Keratinocyte (primary cell): ENCODE measurements around the gene LEKR1.

ENCODE experiments used
- EZH2 ChIP-seq: IDR thresholded peaks from one replicate; pipeline ENCODE4 v1.6.1; 2012; ENCODE audit warnings: inconsistent platforms, mild to moderate bottlenecking, low read length, moderate library complexity
- TF ChIP-seq, protein P1 (sequence below), 3 experiments: IDR thresholded peaks in 1 of 3; conservative IDR thresholded peaks in 1 of 3; optimal IDR thresholded peaks in 1 of 3; 2 replicates in 2 of 3; 3 replicates in 1 of 3; pipeline versions ENCODE3 to v1.5.1; 2011; ENCODE audit warnings: low read length in 3 of 3, mild to moderate bottlenecking in 3 of 3, moderate library complexity in 2 of 3, control low read depth in 1 of 3, inconsistent platforms in 1 of 3; ENCODE audit not compliant: insufficient read depth in 2 of 3; ENCODE audit errors: extremely low read depth in 1 of 3

DNA sequence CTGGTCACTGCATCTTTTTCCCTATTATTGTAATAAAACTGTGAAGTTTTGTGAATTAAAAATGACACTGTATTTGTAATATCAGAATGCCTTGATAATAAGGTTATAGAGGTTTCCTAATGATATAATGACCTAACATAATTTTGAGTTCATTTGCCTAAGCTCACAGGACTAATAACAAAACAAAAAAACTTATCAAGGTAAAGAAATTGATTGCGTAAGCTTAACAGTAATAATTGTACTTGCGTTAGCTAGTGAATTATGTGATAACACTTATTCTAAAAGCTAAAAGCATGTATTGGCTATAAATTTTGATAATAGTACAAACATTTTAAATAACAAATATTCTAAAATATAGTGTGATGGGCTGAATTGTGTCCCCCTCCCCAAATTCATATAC, 112.6 kb downstream of the LEKR1 start:
- TF ChIP-seq, protein P1, sequence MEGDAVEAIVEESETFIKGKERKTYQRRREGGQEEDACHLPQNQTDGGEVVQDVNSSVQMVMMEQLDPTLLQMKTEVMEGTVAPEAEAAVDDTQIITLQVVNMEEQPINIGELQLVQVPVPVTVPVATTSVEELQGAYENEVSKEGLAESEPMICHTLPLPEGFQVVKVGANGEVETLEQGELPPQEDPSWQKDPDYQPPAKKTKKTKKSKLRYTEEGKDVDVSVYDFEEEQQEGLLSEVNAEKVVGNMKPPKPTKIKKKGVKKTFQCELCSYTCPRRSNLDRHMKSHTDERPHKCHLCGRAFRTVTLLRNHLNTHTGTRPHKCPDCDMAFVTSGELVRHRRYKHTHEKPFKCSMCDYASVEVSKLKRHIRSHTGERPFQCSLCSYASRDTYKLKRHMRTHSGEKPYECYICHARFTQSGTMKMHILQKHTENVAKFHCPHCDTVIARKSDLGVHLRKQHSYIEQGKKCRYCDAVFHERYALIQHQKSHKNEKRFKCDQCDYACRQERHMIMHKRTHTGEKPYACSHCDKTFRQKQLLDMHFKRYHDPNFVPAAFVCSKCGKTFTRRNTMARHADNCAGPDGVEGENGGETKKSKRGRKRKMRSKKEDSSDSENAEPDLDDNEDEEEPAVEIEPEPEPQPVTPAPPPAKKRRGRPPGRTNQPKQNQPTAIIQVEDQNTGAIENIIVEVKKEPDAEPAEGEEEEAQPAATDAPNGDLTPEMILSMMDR (optimal IDR thresholded peaks at IDR 0.05 in 1 of 3, IDR thresholded peaks at IDR 0.05 in 1 of 3, conservative IDR thresholded peaks at IDR 0.05 in 1 of 3; ENCODE audit: extremely low read depth in 1 of 3, insufficient read depth in 2 of 3, low read length in 3 of 3) = no peak
- no peak for TF ChIP-seq EZH2
